ENCODE data around the gene PIGU.
"Not testable (repeated sequence)": the region's sequence is repeated elsewhere in the genome, so short reads cannot be mapped to it uniquely, and the experiment has no call there.

PIGU gene

GRCh38 chr20:34618676-34619075 lies 58.2 kb downstream of the PIGU start:
- DNase-seq, result no peak

DNA sequence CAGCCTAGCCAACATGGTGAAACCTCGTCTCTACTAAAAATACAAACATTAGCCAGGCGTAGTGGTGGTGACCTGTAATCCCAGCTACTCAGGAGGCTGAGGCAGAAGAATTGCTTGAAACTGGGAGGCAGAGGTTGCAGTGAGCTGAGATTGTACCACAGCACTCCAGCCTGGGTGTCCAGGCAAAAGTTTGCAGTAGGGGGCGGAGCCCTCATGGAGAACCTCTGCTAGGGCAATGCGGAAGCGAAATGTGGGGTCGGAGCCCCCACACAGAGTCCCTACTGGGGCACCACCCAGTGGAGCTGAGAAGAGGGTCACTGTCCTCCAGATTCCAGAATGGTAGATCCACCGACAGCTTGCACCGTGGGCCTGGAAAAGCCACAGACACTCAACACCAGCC lies 60.0 kb downstream of the PIGU start:
- not testable (repeated sequence) for DNase-seq

GRCh38 chr20:34615477-34615876 lies 61.4 kb downstream of the PIGU start:
- no peak for DNase-seq

DNA sequence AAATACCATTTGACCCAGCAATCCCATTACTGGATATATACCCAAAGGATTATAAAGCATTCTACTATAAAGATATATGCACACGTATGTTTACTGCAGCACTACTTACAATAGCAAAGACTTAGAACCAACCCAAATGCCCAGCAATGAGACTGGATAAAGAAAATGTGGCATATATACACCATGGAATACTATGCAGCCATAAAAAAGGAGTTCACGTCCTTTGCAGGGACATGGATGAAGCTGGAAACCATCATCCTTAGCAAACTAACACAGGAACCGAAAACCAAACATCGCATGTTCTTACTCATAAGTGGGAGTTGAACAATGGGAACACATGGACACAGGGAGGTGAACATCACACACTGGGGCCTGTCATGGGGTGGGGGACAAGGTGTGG lies 64.9 kb downstream of the PIGU start:
- DNase-seq, result not testable (repeated sequence)

DNA sequence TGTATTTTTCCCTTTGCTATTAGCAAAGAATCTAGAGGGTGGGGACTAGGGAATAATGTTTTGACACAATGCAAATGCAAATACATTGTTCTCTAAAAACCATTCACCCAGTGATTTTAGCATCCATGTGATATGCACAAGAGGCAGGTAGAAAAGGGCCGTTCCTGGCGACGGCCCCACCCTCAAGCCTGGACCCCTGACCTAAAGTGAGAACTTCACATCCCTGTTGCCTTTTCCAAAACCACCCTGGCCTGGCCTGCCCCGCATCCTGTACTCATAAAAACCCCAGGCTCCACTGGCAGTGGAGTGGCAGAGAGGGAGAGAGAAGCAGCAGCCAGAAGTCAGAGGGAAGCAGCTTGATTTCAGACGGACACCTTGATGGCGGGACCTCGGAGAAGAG lies 69.8 kb downstream of the PIGU start:
- no peak for DNase-seq

DNA sequence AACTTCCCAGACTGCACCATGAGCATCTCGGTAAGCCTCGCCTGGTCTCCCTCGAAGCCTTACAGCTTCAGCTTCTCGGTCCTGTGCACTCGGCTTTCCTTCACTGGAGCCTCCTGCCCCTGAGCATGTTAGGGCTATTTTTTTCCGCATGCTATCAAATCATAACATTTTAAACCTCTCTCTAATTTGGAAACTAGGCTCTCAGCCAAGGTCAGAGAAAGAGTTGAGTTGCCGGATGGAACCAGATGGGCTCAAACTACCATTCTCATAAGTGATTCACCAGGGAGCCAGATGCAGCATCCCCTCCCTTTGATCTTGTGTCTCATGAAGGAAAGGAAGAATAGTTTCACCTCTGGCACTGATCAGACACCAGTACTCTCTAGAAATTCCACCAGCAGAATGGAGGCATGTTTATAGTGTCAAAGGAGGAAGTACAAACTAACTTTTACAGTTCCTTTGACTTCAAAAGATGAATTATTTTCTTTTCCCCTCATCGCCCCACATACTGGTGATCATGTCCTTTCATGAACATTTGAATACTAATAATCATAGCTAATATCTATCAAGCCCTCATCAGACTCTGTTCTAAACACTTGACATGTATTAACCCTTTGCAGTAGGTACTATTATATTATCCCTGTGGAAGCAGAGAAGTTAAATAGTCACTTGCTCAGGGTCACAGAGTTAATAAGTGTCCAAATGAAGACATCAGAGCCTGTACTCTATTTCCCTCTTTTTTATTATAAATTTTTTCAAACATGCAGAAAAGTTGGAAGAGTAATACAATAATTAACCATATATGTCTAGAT lies 71.7 kb downstream of the PIGU start:
- no peak for DNase-seq

- no peak for DNase-seq
These were observed 75.8 kb downstream of the PIGU start for GRCh38 chr20:34600892-34601653.

- DNase-seq, result peak in 2 of 3 experiments; percentile 39 to 63
These were observed 81.3 kb downstream of the PIGU start for GRCh38 chr20:34595377-34596184.

DNA sequence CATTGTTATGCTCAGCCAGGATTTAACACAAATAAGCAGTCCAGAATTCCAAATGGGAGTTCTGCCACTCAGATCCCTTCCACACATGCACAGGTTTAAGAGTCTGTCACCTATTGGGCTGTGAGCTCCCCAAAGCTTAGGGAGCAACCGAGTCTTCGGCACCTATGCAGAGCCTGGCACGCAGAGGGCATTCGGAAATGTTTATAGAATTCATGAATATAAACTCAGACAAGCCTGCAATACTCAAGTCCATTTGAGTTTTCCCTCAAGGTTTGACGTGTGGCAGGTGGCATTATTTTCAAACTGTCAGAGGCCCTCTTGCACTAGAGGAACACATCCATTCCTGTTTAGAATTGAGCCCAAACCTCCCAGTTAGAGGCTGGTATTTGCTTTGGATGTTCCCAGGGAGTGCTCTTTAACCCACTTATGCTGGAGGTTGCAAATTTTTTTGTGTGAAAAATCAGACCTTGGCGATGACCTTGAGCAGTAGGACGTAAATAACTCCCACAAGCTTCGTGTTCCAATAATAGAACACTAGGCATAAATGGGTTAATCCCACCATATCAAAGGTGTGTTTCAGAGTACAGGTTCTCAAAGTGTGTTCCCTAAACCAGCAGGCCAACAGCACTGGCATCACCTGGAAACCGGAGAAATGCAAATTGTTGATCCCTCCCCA lies 90.3 kb downstream of the PIGU start:
- no peak for DNase-seq

DNA sequence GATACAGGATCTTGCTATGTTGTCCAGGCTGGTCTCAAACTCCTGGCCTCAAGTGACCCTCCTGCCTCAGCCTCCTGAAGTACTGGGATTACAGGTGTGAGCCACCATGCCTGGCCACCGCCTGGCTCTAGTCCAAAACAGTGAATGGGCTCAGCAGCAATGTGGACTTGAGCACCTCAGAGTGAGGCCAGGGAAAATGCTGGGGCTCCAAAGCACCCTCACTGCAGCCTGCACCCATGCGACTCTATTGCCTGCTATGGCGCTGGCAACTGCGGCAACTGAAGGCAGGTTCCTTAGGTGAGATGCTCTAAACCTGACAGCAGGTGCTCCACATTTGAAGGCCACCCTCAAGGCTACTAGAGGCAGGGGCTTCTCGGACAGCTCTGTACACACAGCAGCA lies 91.9 kb downstream of the PIGU start:
- DNase-seq, result no peak

GRCh38 chr20:34583544-34583943 lies 93.3 kb downstream of the PIGU start:
- DNase-seq, result no peak

- DNase-seq, result no peak
These were observed 94.0 kb downstream of the PIGU start for GRCh38 chr20:34582911-34583310.

DNA sequence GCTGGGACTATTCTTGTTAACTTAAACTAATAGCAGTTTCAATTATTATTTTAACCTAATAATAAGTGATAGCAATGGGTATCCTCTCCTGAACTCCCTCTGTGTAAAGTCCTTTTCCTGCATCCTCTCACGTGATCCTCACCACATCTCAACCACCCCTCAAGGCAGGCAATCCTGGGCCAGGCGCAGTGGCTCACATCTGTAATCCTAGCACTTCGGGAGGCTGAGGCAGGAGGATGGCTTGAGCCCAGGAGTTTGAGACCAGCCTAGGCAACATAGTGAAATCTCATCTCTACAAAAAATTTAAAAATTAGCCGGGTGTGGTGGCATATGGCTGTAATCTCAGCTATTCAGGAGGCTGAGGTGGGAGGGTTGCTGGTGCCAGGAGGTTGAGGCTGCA lies 94.7 kb downstream of the PIGU start:
- no peak for DNase-seq

DNA sequence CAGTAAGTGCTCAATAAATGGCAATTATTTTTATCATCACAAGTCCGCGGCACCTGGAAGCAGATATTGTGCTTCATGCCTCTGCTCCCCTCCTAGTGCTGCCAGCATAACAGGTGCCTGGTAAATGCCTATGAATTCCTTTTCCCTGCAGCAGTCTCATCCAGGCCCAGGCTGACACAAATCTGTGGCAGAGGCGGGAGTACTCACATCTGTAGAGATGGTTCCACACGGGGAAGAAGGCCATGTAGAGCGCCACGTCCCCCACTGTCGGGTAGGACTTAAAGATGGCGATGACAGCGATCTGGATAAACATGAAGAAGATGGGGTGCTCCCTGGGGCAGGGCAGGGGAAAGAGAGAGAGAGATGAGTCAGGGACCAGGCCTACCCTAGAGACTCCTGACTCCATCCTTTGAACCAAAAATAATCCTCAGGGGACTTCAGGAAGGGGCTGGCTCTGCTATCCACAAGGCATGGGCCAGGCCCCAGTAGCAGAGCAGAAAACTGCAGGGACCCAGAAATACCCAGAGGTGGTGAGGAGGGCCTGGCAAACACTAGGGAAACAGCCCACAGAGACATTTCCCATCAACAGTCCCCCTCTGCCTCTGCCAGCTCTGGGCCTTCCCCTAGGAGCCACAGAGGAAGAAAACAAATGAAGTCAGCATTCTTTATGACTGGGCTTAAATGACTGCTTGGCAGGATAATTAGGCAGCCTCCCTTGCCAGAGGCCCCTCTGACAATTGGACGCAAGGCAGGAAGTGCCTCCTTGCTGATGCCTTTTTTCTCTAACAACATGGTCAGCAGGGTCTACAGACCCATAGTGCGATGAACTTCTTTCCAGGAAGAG lies 95.3 kb downstream of the PIGU start:
- DNase-seq, result peak in 2 of 3 experiments; percentile 33 to 51

DNA sequence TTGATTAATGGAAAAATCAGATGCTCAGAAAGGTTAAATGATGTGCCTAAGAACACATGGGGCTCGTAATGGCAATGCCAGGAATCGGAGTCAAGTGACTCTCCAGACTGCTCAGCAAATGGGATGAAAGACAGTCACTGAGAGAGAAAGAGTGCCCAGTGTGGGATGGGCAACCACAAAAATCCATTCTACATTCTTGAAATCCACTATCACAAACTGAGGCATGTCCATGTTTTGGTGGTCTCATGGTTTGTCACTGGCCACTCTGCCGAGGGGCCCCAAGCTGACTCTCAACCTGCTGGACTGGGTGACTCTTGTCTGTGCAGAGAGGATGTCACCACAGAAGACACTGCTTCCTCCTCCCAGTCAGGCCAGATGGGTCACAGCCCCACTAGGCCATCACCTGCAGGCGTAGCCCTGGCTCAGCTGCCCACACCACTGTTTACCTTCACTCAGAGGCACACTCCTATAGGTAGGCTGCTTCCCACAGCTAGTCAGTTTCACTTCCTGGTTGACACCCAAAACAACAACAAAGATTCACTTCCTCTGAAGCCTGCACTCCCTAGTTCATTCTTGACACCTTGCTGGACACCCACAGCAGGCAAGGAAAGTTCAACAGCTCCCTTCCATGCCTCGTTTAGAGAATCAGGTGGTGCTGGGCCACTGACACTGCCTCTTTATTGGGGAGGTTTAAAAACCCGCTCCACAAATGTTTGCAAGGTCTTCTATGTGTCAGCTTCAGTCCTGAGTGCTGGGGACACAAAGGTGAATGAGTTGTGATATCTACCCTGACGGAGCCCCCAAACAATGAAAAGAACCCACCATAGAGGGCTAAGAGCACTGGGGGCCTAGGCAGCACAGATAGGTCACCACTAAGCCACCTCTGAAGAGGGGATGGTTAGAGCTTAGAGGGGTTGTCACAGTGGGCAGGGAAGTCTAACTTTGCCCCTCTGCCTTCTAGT lies 96.6 kb downstream of the PIGU start:
- peak in 1 of 3 experiments; percentile 14 for DNase-seq

DNA sequence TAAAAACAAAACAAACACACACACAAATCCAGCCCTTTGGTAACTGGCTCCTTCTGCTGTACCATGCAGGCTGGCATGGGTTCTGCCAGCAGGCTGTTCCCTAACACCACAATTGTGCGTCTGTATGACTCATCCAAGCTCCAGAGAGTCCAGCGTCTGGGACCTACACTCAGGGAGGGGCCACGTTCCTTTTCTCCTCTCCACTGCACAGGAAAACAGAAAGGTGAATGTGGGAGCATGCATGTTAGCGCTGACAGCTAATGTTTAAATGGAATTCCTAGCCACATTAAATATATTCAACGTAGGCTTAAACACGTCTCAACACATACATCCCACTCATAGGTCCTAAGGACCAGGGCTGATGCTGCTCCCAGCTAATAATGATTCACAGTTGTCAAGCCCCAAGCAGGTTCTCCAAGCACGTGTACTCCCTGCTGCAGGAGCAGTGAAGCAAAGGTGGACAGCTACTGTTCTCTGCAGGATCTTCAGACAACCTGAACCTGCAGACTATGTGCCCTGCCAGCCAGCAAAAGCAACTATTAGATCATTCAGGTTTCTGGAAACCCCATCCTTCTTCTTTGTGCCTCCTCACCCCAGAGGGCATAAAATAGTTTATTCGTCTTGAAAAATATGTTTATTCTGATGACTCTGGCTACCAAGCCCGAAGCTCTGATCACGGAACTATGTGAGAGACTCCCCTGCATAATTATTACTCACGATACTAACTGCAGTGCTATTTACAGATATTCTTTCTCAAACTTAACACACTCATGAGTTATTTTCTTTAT lies 97.5 kb downstream of the PIGU start:
- peak in 2 of 3 experiments; percentile 11 to 45 for DNase-seq

- no peak for DNase-seq
These were observed 98.4 kb downstream of the PIGU start for GRCh38 chr20:34578521-34578920.

GRCh38 chr20:34578025-34578424 lies 98.9 kb downstream of the PIGU start:
- no peak for DNase-seq

- DNase-seq, result no peak
These were observed 99.8 kb downstream of the PIGU start for GRCh38 chr20:34577061-34577460.

GRCh38 chr20:34575756-34576155 lies 101.1 kb downstream of the PIGU start:
- no peak for DNase-seq

Data from NCI-H1417 (cell line).